Adipose tissue (tissue), 3 donors: ENCODE measurements around the gene PIR. TPM values are rescaled to one million over a fixed set of nuclear protein-coding genes. Genes with fewer than 3 reads are reported as not detected.

ENCODE experiments used
- polyA plus RNA-seq, 3 donors: library from polyadenylated mRNA; stranded (reverse); fragments of 200-250 nt; gene quantifications; one replicate each; pipeline ENCODE4 v1.2.3, GENCODE V29; 2013
- donor health status: healthy with polysubstance abuse.
- donor health status: Bipolar disorder and iron deficiency.
- donor health status: healthy.

The PIR gene
- polyA plus RNA-seq, 3 donors = 2.3 to 29.9 (median 18.9) TPM

Other genes with a start within 250 kb of the PIR start
- gene ASB9, start 223.2 kb downstream of the PIR start, polyA plus RNA-seq = 10 to 100 TPM in 1 of 3 donors, 1 to 10 TPM in 2; 2.3 to 13.2 (median 3.9) TPM
- under 1 TPM in 2 of 3 donors, not detected in 1; 0.05 to 0.28 TPM for gene ASB11, start 177.7 kb downstream of the PIR start, polyA plus RNA-seq
- gene PIGA, start 157.8 kb downstream of the PIR start, polyA plus RNA-seq = 10 to 100 TPM in 1 of 3 donors, 1 to 10 TPM in 2; 6.5 to 14.2 (median 6.9) TPM
- gene VEGFD, start 108.9 kb downstream of the PIR start, polyA plus RNA-seq = 10 to 100 TPM in 1 of 3 donors, 1 to 10 TPM in 1, under 1 TPM in 1; 0.46 to 16.8 (median 7.6) TPM
- 1 to 10 TPM in 2 of 3 donors, under 1 TPM in 1; 0.49 to 3.3 (median 2.8) TPM for gene BMX, start 7.5 kb upstream of the PIR start, polyA plus RNA-seq
- gene ACE2, start 107.6 kb upstream of the PIR start, polyA plus RNA-seq = 10 to 100 TPM in 1 of 3 donors, 1 to 10 TPM in 2; 1.7 to 14.4 (median 3.7) TPM
- gene CLTRN, start 171.5 kb upstream of the PIR start, polyA plus RNA-seq = 1 to 10 TPM in 1 of 3 donors, under 1 TPM in 2; 0.51 to 1.6 (median 0.79) TPM
- gene CA5B, start 244.9 kb upstream of the PIR start, polyA plus RNA-seq = 10 to 100 TPM in 1 of 3 donors, 1 to 10 TPM in 2; 1.8 to 11.2 (median 7.4) TPM